SJCRH30 (cell line): ENCODE data around the gene UEVLD. TPM values are rescaled to one million over a fixed set of nuclear protein-coding genes. Genes with fewer than 3 reads are reported as not detected.
"Not testable (repeated sequence)": the region's sequence is repeated elsewhere in the genome, so short reads cannot be mapped to it uniquely, and the experiment has no call there.

Experiments used
- DNase-seq, 2 experiments: peaks; one replicate each; pipeline ENCODE4 v3.0.0-alpha.2; 2015 to 2020
- H3K27ac ChIP-seq: fragments of 250-450 bp; sonication (Bioruptor Pico); 2 replicates; pipeline ENCODE4 v1.5.1; 2020; ENCODE audit warnings: mild to moderate bottlenecking, moderate library complexity
- H3K27me3 ChIP-seq: fragments of 250-450 bp; sonication (Bioruptor Pico); 2 replicates; pipeline ENCODE4 v1.5.1; 2020; ENCODE audit warnings: mild to moderate bottlenecking, moderate library complexity
- H3K36me3 ChIP-seq: fragments of 250-450 bp; sonication (Bioruptor Pico); 2 replicates; pipeline ENCODE4 v1.5.1; 2020; ENCODE audit warnings: mild to moderate bottlenecking, moderate library complexity
- H3K4me1 ChIP-seq: fragments of 250-450 bp; sonication (Bioruptor Pico); 2 replicates; pipeline ENCODE4 v1.5.1; 2020; ENCODE audit warnings: mild to moderate bottlenecking, moderate library complexity
- H3K4me3 ChIP-seq: fragments of 250-450 bp; sonication (Bioruptor Pico); 2 replicates; pipeline ENCODE4 v1.5.1; 2020; ENCODE audit warnings: mild to moderate bottlenecking, moderate library complexity
- H3K9me3 ChIP-seq: fragments of 250-450 bp; sonication (Bioruptor Pico); replicated peaks from 2 replicates; pipeline ENCODE4 v1.5.1; 2020; ENCODE audit warnings: mild to moderate bottlenecking, moderate library complexity
- total RNA-seq: library from RNA; depleted of rRNA; stranded (reverse); fragments of >200 nt; shearing (Covaris generic); gene quantifications from 2 replicates; pipeline ENCODE4 v1.2.3, GENCODE V29; 2014

Gene UEVLD
- total RNA-seq, 1 experiment from 2014 or later, result 17.8 TPM

GRCh38 chr11:18608376-18608775, 19.8 kb upstream of the UEVLD start:
- no peaks in the 10 kb centered on the region for H3K27me3 ChIP-seq
- peaks cover 50% of the 10 kb centered on the region for H3K36me3 ChIP-seq
- H3K4me3 ChIP-seq, result no peak overlapping the region
- no peaks in the 10 kb centered on the region for H3K9me3 ChIP-seq
- no peak overlapping the region for H3K27ac ChIP-seq
- peaks cover 4% of the 10 kb centered on the region; the same call in 1 of the 2 replicates for H3K4me1 ChIP-seq
- DNase-seq, result peak in 1 of 2 experiments; percentile 35

- no peaks in the 10 kb centered on the region for H3K27me3 ChIP-seq
- peaks cover 5% of the 10 kb centered on the region; the same call in 1 of the 2 replicates for H3K36me3 ChIP-seq
- H3K9me3 ChIP-seq, result no peaks in the 10 kb centered on the region
- no peak overlapping the region for H3K27ac ChIP-seq
- H3K4me1 ChIP-seq, result no peaks in the 10 kb centered on the region
- H3K4me3 ChIP-seq, result no peak overlapping the region
- no peak for DNase-seq
Observed at GRCh38 chr11:18600915-18601569, 12.5 kb upstream of the UEVLD start.

DNA sequence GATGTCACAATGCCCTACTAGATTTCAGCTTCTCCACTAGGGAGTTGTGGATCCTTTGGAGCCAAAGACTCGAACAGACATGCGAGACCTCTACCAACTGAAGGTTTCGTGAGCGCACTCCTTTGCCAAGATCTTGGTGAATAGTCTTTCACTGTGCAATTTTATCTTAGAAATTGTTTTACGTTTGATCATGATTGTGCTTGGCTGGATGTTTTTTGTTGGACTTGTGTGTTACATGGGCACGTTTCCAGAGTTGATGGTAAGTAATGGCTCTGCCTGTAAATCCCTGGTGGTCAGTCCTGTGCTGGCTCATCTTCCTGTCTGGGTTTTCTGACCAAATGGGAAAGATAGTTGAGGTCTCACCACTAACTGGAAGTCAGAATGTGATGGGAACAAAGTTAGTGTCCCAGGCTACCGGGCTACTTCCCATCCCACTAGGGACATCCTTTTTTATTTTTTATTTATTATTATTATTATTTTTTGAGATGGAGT, 11.3 kb upstream of the UEVLD start, which contains the start of gene MISFA:
MISFA (plus strand) TSS at position 51 of the 492 bp plus-strand sequence; CDS start at position 191, 140 bp downstream.
- H3K36me3 ChIP-seq, result peaks cover 9% of the 10 kb centered on the region; the same call in 1 of the 2 replicates
- H3K4me3 ChIP-seq, result no peak within 1 kb of the TSS
- no peaks in the 10 kb centered on the region for H3K27me3 ChIP-seq
- no peak for DNase-seq
- H3K27ac ChIP-seq, result no peak within 1 kb of the TSS
- no peaks in the 10 kb centered on the region for H3K4me1 ChIP-seq
- H3K9me3 ChIP-seq, result no peaks in the 10 kb centered on the region

DNA sequence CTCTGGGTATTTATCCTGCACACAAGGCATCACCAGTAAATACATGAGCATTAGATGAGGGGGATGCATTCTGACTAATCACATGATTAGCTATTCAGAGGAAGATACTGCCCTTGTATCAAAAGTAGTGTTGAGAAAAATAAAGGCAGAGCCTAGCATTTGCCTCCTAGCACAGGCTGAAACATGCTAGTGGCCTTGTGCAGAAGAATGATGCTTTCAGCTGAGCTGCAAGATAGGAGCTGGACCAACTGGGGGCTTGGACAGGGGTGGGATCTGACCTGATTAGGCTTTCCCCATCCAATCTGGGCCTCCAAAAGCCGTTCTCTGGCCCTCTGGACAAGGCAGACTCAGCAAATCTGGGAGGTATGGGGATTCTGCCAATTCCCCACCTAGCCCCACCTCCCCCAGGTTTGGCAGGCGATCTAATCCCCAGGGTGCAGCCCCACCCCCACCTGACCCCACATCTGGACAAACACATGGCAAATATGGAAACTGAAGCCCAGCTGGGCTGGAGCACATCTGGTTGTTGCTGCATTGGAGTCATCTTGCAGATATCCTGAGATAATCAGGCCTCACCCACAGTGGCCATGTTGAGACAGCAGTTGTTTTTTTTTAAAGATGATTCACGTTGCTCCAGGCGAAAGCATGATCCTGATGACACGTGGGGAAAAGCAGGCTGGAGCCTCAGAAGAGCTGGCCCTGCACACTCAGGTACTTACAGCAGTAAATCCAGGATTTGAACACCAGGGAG, 6.6 kb upstream of the UEVLD start:
- no peak for DNase-seq
- H3K9me3 ChIP-seq, result no peaks in the 10 kb centered on the region
- no peaks in the 10 kb centered on the region for H3K4me1 ChIP-seq
- H3K36me3 ChIP-seq, result peaks cover 4% of the 10 kb centered on the region; the same call in 1 of the 2 replicates
- H3K27ac ChIP-seq, result no peak overlapping the region
- no peaks in the 10 kb centered on the region for H3K27me3 ChIP-seq
- no peak overlapping the region for H3K4me3 ChIP-seq

GRCh38 chr11:18594088-18594487, 5.6 kb upstream of the UEVLD start:
- not testable (repeated sequence) for H3K36me3 ChIP-seq, H3K4me3 ChIP-seq, H3K9me3 ChIP-seq, DNase-seq, H3K27me3 ChIP-seq, H3K27ac ChIP-seq, H3K4me1 ChIP-seq

DNA sequence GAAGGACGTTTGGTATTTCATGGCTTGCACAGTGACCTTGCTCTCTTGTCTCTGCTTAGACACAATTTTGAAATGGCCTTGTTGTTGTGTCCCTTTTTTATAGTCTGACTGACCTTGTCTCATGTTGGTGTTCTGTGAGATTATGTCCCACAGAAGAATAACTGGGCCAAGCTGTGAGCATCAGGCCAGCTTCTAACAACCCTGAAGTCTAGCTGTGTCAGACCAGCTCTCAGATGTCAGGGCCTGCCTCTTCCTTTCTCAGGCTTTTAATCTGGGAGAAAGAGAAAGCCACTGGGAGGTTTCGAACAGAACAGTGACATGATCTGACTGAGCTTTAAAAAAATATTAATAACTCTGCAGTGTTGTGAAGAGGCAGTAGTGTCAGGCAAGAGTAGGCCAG, 2.0 kb upstream of the UEVLD start:
- no peak for DNase-seq
- peaks cover 4% of the 10 kb centered on the region; the same call in 1 of the 2 replicates for H3K36me3 ChIP-seq
- no peaks in the 10 kb centered on the region for H3K27me3 ChIP-seq
- no peaks in the 10 kb centered on the region for H3K4me1 ChIP-seq
- H3K4me3 ChIP-seq, result no peak overlapping the region
- H3K9me3 ChIP-seq, result no peaks in the 10 kb centered on the region
- H3K27ac ChIP-seq, result no peak overlapping the region

- no peaks in the 10 kb centered on the region for H3K27me3 ChIP-seq
- H3K27ac ChIP-seq, result no peak overlapping the region
- no peak overlapping the region for H3K4me3 ChIP-seq
- peaks cover 3% of the 10 kb centered on the region; the same call in 1 of the 2 replicates for H3K36me3 ChIP-seq
- no peak for DNase-seq
- no peaks in the 10 kb centered on the region for H3K4me1 ChIP-seq
- no peaks in the 10 kb centered on the region for H3K9me3 ChIP-seq
Observed at GRCh38 chr11:18581825-18582224, 6.7 kb downstream of the UEVLD start.

- DNase-seq, result no peak
- H3K27me3 ChIP-seq, result no peaks in the 10 kb centered on the region
- H3K9me3 ChIP-seq, result no peaks in the 10 kb centered on the region
- H3K27ac ChIP-seq, result no peak overlapping the region
- no peaks in the 10 kb centered on the region for H3K4me1 ChIP-seq
- H3K36me3 ChIP-seq, result peaks cover 3% of the 10 kb centered on the region; the same call in 1 of the 2 replicates
- H3K4me3 ChIP-seq, result no peak overlapping the region
Observed at GRCh38 chr11:18580113-18580766, 8.3 kb downstream of the UEVLD start.

DNA sequence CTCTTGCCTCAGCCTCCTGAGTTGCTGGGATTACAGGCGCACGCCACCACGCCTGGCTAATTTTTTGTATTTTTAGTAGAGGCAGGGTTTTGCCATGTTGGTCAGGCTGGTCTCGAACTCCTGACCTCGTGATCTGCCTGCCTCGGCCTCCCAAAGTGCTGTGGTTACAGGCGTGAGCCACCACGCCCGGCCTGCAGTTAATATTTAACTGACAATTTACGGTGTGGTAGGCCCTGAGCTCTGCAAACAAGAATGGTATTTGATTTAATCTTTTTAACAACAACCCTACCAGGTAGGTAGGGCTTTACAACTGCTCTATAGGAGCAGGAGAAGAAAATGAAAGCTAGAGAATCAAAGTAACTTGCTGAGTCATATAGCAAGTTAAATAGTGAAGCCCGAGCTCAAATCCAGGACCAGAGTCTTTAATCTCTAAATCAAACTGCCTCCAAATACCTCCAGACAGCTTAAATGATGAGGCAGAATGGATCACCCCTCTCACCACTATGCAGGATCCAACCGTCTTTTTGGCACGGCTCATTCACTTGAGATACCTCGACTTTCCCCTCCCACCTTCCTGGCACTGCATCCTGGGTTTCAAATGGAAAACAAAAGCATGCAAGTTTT, 9.4 kb downstream of the UEVLD start:
- no peaks in the 10 kb centered on the region for H3K4me1 ChIP-seq
- H3K27ac ChIP-seq, result no peak overlapping the region
- H3K9me3 ChIP-seq, result no peaks in the 10 kb centered on the region
- no peak overlapping the region for H3K4me3 ChIP-seq
- H3K27me3 ChIP-seq, result no peaks in the 10 kb centered on the region
- peaks cover 3% of the 10 kb centered on the region for H3K36me3 ChIP-seq
- DNase-seq, result no peak

DNA sequence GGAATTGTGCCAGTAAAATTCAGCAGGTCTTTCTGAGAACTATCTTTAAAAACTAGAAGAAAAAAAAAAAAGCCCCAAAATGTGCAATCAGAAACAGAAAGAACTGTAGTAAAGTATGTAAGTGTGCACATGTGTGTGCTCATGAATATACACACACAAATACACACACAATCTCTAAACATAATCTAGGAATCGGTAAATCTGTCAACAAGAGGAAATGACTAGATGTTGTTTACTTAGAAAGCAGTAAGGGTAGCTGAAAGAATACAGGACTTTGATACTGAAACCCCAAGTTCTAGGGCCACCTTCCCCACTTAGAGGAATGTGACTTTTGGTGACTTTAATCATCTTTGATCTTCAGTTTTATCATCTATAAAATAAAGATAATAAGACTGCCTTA, 13.2 kb downstream of the UEVLD start:
- H3K27me3 ChIP-seq, result no peaks in the 10 kb centered on the region
- H3K27ac ChIP-seq, result no peak overlapping the region
- no peak overlapping the region for H3K4me3 ChIP-seq
- H3K4me1 ChIP-seq, result no peaks in the 10 kb centered on the region
- no peaks in the 10 kb centered on the region for H3K9me3 ChIP-seq
- H3K36me3 ChIP-seq, result peaks cover 3% of the 10 kb centered on the region
- DNase-seq, result no peak

- Histone ChIP-seq H3K4me1 (no peaks in the 10 kb centered on the region), H3K4me3 (no peak overlapping the region), H3K27ac (no peak overlapping the region), H3K27me3 (no peaks in the 10 kb centered on the region), H3K36me3 (peaks cover 4% of the 10 kb centered on the region; the same call in 1 of the 2 replicates), H3K9me3 (no peaks in the 10 kb centered on the region)
- DNase-seq, result no peak
Observed at GRCh38 chr11:18567081-18567480, 21.5 kb downstream of the UEVLD start.

GRCh38 chr11:18566406-18566805, 22.1 kb downstream of the UEVLD start:
- Histone ChIP-seq H3K27me3 (no peaks in the 10 kb centered on the region), H3K4me3 (no peak overlapping the region), H3K4me1 (no peaks in the 10 kb centered on the region), H3K27ac (no peak overlapping the region), H3K36me3 (peaks cover 4% of the 10 kb centered on the region; the same call in 1 of the 2 replicates), H3K9me3 (no peaks in the 10 kb centered on the region)
- DNase-seq, result no peak

DNA sequence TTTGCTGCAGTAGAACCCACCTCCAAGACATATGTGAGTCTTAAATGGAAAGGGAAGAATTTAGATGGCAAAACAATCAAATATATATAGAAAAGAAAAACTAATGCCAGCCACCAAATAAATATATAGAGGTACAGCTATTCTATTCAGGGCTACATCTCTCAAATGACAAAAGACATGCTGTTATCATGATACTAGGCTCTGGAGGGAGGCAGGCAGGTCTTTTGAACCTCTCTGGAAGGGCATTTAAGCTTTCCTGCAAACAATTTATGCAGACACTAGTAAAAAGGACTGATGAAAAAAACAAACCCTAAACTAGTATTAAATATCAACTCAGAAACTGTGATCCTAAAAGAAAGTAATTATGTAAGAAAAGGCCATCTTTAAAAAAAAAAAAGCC, 24.4 kb downstream of the UEVLD start:
- no peaks in the 10 kb centered on the region for H3K9me3 ChIP-seq
- no peak overlapping the region for H3K27ac ChIP-seq
- DNase-seq, result no peak
- H3K27me3 ChIP-seq, result no peaks in the 10 kb centered on the region
- no peaks in the 10 kb centered on the region for H3K4me1 ChIP-seq
- 0 out of 2 replicates have a peak, but pooled peaks cover 4% of the 10 kb centered on the region for H3K36me3 ChIP-seq
- H3K4me3 ChIP-seq, result no peak overlapping the region

GRCh38 chr11:18563090-18563730, 25.3 kb downstream of the UEVLD start:
- H3K36me3 ChIP-seq, result 0 out of 2 replicates have a peak, but pooled peaks cover under 1% of the 10 kb centered on the region
- no peak for DNase-seq
- no peak overlapping the region for H3K4me3 ChIP-seq
- H3K9me3 ChIP-seq, result no peaks in the 10 kb centered on the region
- H3K4me1 ChIP-seq, result no peaks in the 10 kb centered on the region
- H3K27me3 ChIP-seq, result no peaks in the 10 kb centered on the region
- H3K27ac ChIP-seq, result no peak overlapping the region
